Superior temporal gyrus (tissue), 1 donor: ENCODE data around the gene CT45A2.
"Not testable (repeated sequence)": the region's sequence is repeated elsewhere in the genome, so short reads cannot be mapped to it uniquely, and the experiment has no call there.

Source experiments
- DNase-seq: peaks from one replicate; pipeline ENCODE4 v3.0.0-alpha.2; 2016; ENCODE audit errors: extremely low spot score

Gene CT45A2, protein sequence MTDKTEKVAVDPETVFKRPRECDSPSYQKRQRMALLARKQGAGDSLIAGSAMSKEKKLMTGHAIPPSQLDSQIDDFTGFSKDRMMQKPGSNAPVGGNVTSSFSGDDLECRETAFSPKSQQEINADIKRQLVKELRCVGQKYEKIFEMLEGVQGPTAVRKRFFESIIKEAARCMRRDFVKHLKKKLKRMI

GRCh38 chrX:135819912-135820311 is at the start of gene CT45A2:
TSS of gene CT45A2 (minus strand) at chrX:135820012. CDS start at chrX:135816265, 3,747 bp downstream.
- DNase-seq, result not testable (repeated sequence)

- not testable (repeated sequence) for DNase-seq
Measured at GRCh38 chrX:135854438-135854837, 34.6 kb upstream of the CT45A2 start, which contains the start of gene CT45A8. TSS of gene CT45A8 (minus strand) at chrX:135854538. CDS start at chrX:135850783, 3,755 bp downstream.

GRCh38 chrX:135837180-135837579 is 17.4 kb upstream of the CT45A2 start, which contains the start of gene CT45A7:
TSS of gene CT45A7 (minus strand) at chrX:135837280. CDS start at chrX:135833533, 3,747 bp downstream.
- not testable (repeated sequence) for DNase-seq

DNA sequence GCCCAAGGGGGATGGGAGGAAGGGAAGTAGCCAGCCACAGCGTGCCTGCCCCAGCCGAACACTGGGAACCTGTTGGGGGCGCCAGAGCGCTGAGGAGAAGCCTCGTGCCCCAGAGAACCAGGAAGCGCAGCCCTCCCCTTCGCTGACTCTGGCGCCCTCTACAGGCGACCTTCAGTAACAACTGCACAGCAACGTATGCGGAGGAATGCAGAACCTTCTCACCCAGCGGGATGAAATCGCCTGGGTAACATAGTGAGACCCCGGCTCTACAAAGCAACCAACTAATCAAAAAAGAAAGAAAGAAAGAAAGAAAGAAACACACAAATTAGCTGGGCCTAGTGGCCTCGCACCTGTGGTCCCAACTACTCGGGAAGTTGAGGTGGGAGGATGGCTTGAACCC is 17.1 kb downstream of the CT45A2 start, which contains the start of gene CT45A6:
Gene CT45A6, minus strand, starts transcription at position 101 of the 400 bp plus-strand sequence. CDS start 3,794 bp downstream, outside the sequence.
- not testable (repeated sequence) for DNase-seq

DNA sequence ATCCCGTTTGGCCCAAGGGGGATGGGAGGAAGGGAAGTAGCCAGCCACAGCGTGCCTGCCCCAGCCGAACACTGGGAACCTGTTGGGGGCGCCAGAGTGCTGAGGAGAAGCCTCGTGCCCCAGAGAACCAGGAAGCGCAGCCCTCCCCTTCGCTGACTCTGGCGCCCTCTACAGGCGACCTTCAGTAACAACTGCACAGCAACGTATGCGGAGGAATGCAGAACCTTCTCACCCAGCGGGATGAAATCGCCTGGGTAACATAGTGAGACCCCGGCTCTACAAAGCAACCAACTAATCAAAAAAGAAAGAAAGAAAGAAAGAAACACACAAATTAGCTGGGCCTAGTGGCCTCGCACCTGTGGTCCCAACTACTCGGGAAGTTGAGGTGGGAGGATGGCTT is 34.4 kb downstream of the CT45A2 start, which contains the start of gene CT45A5:
Gene CT45A5, minus strand, starts transcription at position 101 of the 400 bp plus-strand sequence. CDS start 3,774 bp downstream, outside the sequence.
- not testable (repeated sequence) for DNase-seq

GRCh38 chrX:135768091-135768490 is 51.7 kb downstream of the CT45A2 start, which contains the start of gene CT45A3:
TSS of gene CT45A3 (minus strand) at chrX:135768191. CDS start at chrX:135764444, 3,747 bp downstream.
- DNase-seq, result not testable (repeated sequence)
